Activated B cell treated with CpG ODN at 0.5 μM for 24 hours (primary cell): ENCODE measurements around the gene STIM2. TPM values are rescaled to one million over a fixed set of nuclear protein-coding genes. Genes with fewer than 3 reads are reported as not detected.

Experiments used
- ATAC-seq: fragments of 200-7000 bp; cut with Tn5 transposase; one replicate; pipeline ENCODE4 v1.10.0; 2021; ENCODE audit warnings: low read depth, mild to moderate bottlenecking, moderate library complexity
- CTCF ChIA-PET: fragments of 350-600 bp; sonication (Branson Sonifier 250); formaldehyde crosslinking; loops from one replicate; lab custom pipeline; 2021; ENCODE audit warnings: antibody characterized with exemption; lab: Charles Lee
- POLR2A ChIA-PET: fragments of 350-600 bp; sonication (Branson Sonifier 250); formaldehyde crosslinking; loops from one replicate; lab custom pipeline; 2021; ENCODE audit warnings: antibody characterized with exemption; lab: Charles Lee
- DNase-seq: peaks from one replicate; pipeline ENCODE4 v3.0.0; 2022
- H3K27ac Mint-ChIP-seq: one replicate; pipeline ENCODE4 v1.8.0; 2020; ENCODE audit warnings: mixed read lengths
- H3K27me3 Mint-ChIP-seq: one replicate; pipeline ENCODE4 v1.8.0; 2021; ENCODE audit warnings: mixed read lengths
- H3K36me3 Mint-ChIP-seq: one replicate; pipeline ENCODE4 v1.8.0; 2021; ENCODE audit warnings: low read depth, mixed read lengths
- H3K4me1 Mint-ChIP-seq: one replicate; pipeline ENCODE4 v1.8.0; 2021; ENCODE audit warnings: mixed read lengths
- H3K4me3 Mint-ChIP-seq: one replicate; pipeline ENCODE4 v1.8.0; 2020; ENCODE audit warnings: mild to moderate bottlenecking, mixed read lengths
- H3K9me3 Mint-ChIP-seq: one replicate; pipeline ENCODE4 v1.8.0; 2020; ENCODE audit warnings: mixed read lengths
- intact Hi-C: fragments of 100-400 bp; cut with micrococcal nuclease; formaldehyde crosslinking; loops from one replicate; pipeline ENCODE4 v1.15.1; 2024
- total RNA-seq: library from RNA; stranded (reverse); gene quantifications from 2 replicates; pipeline ENCODE4 v1.2.3, GENCODE V29; 2022
- TF ChIP-seq, protein P1 (sequence below): fragments of 200-600 bp; IDR thresholded peaks from one replicate; pipeline ENCODE4 v1.8.0; 2022; ENCODE audit warnings: antibody characterized with exemption, mild to moderate bottlenecking

The STIM2 gene
- total RNA-seq, 1 donor from 2014 or later: 59.8 TPM

DNA sequence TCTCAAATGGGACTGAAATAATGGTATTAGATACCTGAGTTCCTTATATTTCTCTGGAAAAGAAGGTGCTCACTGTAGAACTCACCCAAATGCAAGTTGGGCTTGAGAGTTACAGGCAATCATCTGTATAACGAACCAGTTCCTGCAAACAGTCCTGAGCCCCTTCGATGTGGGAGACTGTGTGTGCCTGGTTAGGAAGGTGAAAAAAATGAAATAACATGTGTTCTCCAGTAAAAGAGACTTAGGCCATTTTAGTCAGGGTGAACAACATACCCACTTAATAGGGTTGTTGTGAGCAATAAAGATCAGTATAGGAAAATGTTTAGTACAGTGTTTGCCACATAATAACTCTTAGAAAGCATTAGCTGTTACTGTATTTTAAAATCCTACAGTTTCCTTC is 23.4 kb downstream of the STIM2 start:
- DNase-seq: no peak

DNA sequence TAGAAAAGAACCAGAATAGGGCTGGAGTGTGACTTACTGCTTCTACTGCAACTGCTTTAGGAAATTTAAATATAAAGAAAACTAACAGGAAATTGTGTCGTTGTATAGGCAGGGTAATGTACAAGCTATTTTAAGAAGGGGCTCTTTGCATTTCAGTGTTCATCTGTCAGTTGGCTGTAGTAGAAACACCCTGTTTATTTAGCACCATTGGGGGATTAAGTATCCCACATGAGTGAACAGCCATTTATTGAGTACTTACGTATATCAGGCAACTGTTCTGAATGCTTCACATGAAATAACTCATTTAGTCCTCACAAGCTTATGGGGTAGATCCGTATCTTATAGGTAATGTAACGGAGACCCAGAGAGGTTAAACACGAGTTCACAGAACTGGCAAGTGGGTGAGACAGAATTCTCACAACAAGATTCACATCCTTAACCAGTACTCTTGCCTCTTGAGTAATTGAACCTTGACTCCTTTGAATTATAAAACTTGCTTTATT is 23.9 kb downstream of the STIM2 start:
- ATAC-seq (peak; percentile 63), DNase-seq (no peak)
- TF ChIP-seq, protein P1, sequence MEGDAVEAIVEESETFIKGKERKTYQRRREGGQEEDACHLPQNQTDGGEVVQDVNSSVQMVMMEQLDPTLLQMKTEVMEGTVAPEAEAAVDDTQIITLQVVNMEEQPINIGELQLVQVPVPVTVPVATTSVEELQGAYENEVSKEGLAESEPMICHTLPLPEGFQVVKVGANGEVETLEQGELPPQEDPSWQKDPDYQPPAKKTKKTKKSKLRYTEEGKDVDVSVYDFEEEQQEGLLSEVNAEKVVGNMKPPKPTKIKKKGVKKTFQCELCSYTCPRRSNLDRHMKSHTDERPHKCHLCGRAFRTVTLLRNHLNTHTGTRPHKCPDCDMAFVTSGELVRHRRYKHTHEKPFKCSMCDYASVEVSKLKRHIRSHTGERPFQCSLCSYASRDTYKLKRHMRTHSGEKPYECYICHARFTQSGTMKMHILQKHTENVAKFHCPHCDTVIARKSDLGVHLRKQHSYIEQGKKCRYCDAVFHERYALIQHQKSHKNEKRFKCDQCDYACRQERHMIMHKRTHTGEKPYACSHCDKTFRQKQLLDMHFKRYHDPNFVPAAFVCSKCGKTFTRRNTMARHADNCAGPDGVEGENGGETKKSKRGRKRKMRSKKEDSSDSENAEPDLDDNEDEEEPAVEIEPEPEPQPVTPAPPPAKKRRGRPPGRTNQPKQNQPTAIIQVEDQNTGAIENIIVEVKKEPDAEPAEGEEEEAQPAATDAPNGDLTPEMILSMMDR: no peak
- ChIA-PET CTCF (interaction anchor here (0.7 to 1.6 kb wide), 3 partner anchors 18 to 117 kb away, joined by 4 to 5 read pairs (median 4); no protein-coding TSS in a partner anchor), POLR2A (interaction anchor here (0.5 to 6.8 kb wide), 12 partner anchors 11 to 566 kb away, joined by 3 to 158 read pairs (median 6); partner anchors contain the start of gene STIM2)
- Mint-ChIP-seq H3K4me3 (peak overlapping the region; percentile 73), H3K9me3 (no peaks in the 10 kb centered on the region), H3K36me3 (peaks cover 3% of the 10 kb centered on the region), H3K4me1 (peaks cover 90% of the 10 kb centered on the region), H3K27ac (peak overlapping the region; percentile 95), H3K27me3 (no peaks in the 10 kb centered on the region)
- intact Hi-C loops: loop anchor here (1.0 to 5.0 kb wide), 5 partner anchors 8 to 1022 kb away; partner anchors contain the start of gene SEL1L3

More for the DNA sequence above, 23.4 kb downstream of the STIM2 start:
- TF ChIP-seq, protein P1: no peak
- Mint-ChIP-seq H3K9me3 (no peaks in the 10 kb centered on the region), H3K4me1 (peaks cover 90% of the 10 kb centered on the region), H3K27ac (peak overlapping the region; percentile 95), H3K36me3 (peaks cover 6% of the 10 kb centered on the region), H3K27me3 (no peaks in the 10 kb centered on the region), H3K4me3 (peak overlapping the region; percentile 73)
- ATAC-seq: no peak
- intact Hi-C loops: loop anchor here (1.0 to 5.0 kb wide), 5 partner anchors 8 to 1022 kb away; partner anchors contain the start of gene SEL1L3
- ChIA-PET CTCF (interaction anchor here (0.7 to 1.0 kb wide), 3 partner anchors 15 to 117 kb away, joined by 4 read pairs; no protein-coding TSS in a partner anchor), POLR2A (interaction anchor here (0.5 to 6.8 kb wide), 8 partner anchors 10 to 109 kb away, joined by 3 to 158 read pairs (median 6); partner anchors contain the start of gene STIM2)

DNA sequence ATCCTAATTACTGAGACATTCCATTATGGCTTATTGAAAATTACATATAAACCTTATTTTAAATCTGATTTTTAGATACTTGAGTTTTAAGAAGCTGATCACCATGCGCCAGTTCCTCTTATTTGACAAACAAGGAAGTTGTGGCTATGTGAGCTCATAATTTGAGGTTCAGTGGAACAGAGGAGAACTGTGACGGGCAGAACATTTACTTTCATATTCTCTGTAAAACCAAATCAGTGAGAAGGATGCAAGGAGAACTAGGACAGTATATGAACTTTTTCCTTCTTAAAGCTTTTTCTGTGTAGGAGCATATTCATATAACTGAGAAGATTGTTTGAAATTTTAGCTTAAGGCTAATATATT is 25.3 kb downstream of the STIM2 start:
- CTCF ChIA-PET: interaction anchor here (1.1 to 2.0 kb wide), 4 partner anchors 19 to 113 kb away, joined by 3 to 10 read pairs (median 6); partner anchors contain the start of gene STIM2
- Mint-ChIP-seq H3K9me3 (no peaks in the 10 kb centered on the region), H3K27ac (peak overlapping the region; percentile 95), H3K4me1 (peaks cover 90% of the 10 kb centered on the region), H3K27me3 (no peaks in the 10 kb centered on the region), H3K4me3 (peak overlapping the region; percentile 73), H3K36me3 (no peaks in the 10 kb centered on the region)
- POLR2A ChIA-PET: interaction anchor here (0.6 to 6.8 kb wide), 17 partner anchors 8 to 566 kb away, joined by 3 to 158 read pairs (median 5); partner anchors contain the start of genes STIM2 and TBC1D19
- ATAC-seq (peak; percentile 67), DNase-seq (no peak)
- TF ChIP-seq, protein P1: no peak
- intact Hi-C loops: loop anchor here (1.0 to 2.0 kb wide), 5 partner anchors 8 to 106 kb away; no protein-coding TSS in a partner anchor

DNA sequence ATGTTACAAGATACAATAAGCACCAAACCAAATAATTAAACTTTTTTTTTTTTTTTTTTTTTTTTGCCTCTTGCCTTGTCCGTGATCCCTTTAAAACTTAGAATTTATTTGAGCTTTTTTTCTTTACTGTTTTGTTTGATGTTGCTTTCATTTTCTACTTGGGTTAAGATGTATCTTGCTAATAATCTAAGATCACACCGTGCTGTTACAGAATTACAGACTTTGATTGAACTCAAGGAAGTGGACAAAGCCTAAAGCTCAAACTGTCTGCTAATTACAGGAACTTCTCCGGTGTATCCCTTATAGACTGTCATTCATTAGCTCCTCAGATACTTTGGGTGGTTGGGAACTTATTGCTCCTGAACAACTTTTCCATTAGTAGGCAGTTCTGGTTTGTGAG is 26.5 kb downstream of the STIM2 start:
- peaks cover 90% of the 10 kb centered on the region for H3K4me1 Mint-ChIP-seq
- H3K36me3 Mint-ChIP-seq: peaks cover 6% of the 10 kb centered on the region
- intact Hi-C loops: loop anchor here (2.0 kb wide), 1 partner anchor 18 kb away; no protein-coding TSS in a partner anchor
- no peaks in the 10 kb centered on the region for H3K27me3 Mint-ChIP-seq
- ATAC-seq: no peak
- ChIA-PET POLR2A (interaction anchor here (0.6 to 6.8 kb wide), 16 partner anchors 10 to 1150 kb away, joined by 3 to 158 read pairs (median 5); partner anchors contain the start of gene STIM2), CTCF (interaction anchor here (0.8 to 2.0 kb wide), 3 partner anchors 14 to 1575 kb away, joined by 3 to 10 read pairs (median 7); partner anchors contain the start of gene STIM2)
- no peak for DNase-seq
- peak overlapping the region; percentile 95 for H3K27ac Mint-ChIP-seq
- peak overlapping the region; percentile 64 for H3K4me3 Mint-ChIP-seq
- TF ChIP-seq, protein P1: no peak
- H3K9me3 Mint-ChIP-seq: no peaks in the 10 kb centered on the region

DNA sequence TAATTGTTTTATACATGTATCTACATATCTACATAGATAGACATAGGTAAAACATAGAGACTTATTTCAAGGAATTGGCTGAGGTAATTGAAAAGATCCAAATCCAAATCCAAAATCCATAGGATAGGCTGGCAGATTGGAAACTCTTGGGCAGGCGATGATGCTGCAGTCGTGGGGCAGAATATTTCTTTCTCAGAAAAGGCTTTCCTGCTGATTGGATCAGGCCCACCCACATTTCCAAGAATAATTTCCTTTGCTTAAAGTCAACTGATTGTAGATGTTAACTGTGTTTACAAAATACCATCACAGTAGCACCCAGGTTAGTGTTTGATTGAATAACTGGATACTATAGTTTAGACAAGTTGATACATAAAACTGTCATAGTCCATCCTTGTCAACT is 27.2 kb downstream of the STIM2 start:
- Mint-ChIP-seq H3K27ac (peak overlapping the region; percentile 21), H3K9me3 (no peaks in the 10 kb centered on the region), H3K27me3 (no peaks in the 10 kb centered on the region), H3K4me1 (peaks cover 90% of the 10 kb centered on the region), H3K4me3 (no peak overlapping the region), H3K36me3 (peaks cover 11% of the 10 kb centered on the region)
- TF ChIP-seq, protein P1: no peak
- CTCF ChIA-PET: interaction anchor here (0.8 to 2.0 kb wide), 3 partner anchors 8 to 1576 kb away, joined by 3 to 10 read pairs (median 7); partner anchors contain the start of gene STIM2
- POLR2A ChIA-PET: interaction anchor here (0.8 to 6.8 kb wide), 4 partner anchors 12 to 105 kb away, joined by 3 to 158 read pairs (median 4); partner anchors contain the start of gene STIM2
- DNase-seq (no peak), ATAC-seq (no peak)
- intact Hi-C loops: loop anchor here (2.0 kb wide), 1 partner anchor 17 kb away; no protein-coding TSS in a partner anchor
